GM12874 (cell line): ENCODE results near the gene BCL3.
A peak's percentile ranks its signal among the peaks of the same experiment; 100 is the strongest.

Experiments
- CTCF ChIP-seq: IDR thresholded peaks from 2 replicates; pipeline ENCODE4 v1.5.1; 2011; ENCODE audit warnings: low read depth, mild to moderate bottlenecking, control low read depth, low read length, moderate library complexity; ENCODE audit not compliant: insufficient read depth

The BCL3 gene

DNA sequence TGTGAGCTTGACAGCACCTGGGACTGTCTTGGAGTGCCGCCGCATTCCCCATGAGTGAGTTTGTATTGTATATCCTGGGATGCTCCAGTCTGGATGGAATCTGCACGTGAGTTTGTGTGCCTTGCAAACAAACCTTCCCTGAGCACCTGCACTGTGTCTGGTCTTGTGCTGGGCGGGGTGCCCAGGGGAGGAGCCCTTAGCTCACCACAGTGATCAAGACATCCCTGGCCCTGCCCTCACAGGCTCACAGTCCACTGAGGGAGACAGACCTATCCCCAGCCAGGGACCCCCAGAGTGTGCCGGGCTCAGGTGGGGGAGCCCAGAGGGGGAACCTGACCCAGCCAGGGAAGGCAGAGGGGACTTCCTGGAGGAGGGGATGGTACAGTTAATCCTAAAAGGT lies 58.7 kb downstream of the BCL3 start:
- no peak for TF ChIP-seq CTCF

DNA sequence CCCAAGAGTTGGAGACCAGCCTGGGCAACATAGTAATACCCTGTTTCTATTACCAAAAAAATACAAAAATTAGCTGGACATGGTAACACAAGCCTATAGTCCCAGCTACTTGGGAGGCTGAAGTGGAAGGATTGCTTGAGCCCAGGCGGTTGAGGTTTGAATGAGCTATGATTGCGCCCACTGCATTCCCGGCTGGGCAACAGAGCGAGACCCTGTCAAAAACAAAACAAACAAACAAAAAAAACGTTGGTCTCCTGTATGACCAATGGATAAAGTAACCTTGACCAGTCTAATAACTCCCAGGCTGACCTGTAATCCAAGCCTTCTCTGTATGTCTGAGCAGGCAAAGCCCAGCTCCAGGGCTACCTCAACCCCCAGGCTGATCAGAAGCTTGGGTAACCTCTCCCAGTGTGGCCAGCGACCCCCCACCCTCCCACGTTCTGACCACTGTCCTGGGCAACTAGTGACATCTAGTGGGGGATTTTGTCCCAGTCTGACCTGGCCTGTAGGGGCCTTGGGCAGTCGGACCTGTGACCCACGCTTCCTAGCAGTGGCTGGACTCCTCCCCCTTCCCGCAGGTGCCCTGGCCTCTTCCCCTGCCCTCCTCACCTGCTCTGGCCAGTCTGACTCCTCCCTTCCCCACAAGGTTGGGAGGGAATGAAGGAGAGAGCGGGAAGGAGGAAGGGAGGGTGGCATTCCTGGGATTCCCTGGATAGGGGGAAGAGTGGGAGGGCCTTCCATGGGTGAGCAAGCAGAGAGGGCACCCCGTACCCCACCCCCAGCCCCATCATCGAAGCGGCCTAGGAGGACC lies 59.3 kb downstream of the BCL3 start:
- peak; percentile 42; the same call in 1 of the 2 replicates for TF ChIP-seq CTCF

- no peak for TF ChIP-seq CTCF
These were observed 60.2 kb downstream of the BCL3 start, which contains the start of gene BCAM for GRCh38 chr19:44808463-44809371. BCAM (plus strand) TSS chr19:44809103; CDS start chr19:44809125, 22 bp downstream.
